BE2C (cell line): ENCODE results near the gene ASS1.

ENCODE experiments used
- DNase-seq: peaks from one replicate; pipeline ENCODE4 v3.0.0-alpha.2; 2020
- H3K27me3 ChIP-seq: fragments of 250-450 bp; sonication (Bioruptor Pico); 2 replicates; pipeline ENCODE4 v1.5.1; 2020; ENCODE audit warnings: mild to moderate bottlenecking
- H3K36me3 ChIP-seq: fragments of 250-450 bp; sonication (Bioruptor Pico); 2 replicates; pipeline ENCODE4 v1.5.1; 2020; ENCODE audit warnings: mild to moderate bottlenecking
- H3K4me1 ChIP-seq: fragments of 250-450 bp; sonication (Bioruptor Pico); 2 replicates; pipeline ENCODE4 v1.5.1; 2020
- H3K4me3 ChIP-seq: 2 replicates; pipeline ENCODE4 v1.5.1; 2011; ENCODE audit warnings: low read depth, low read length
- H3K9me3 ChIP-seq: fragments of 250-450 bp; sonication (Bioruptor Pico); 2 replicates; pipeline ENCODE4 v1.5.1; 2020
- TF ChIP-seq, protein P1 (sequence below): IDR thresholded peaks from 2 replicates; pipeline ENCODE4 v1.5.1; 2012; ENCODE audit warnings: mild to moderate bottlenecking, low read depth, low read length

Gene ASS1

DNA sequence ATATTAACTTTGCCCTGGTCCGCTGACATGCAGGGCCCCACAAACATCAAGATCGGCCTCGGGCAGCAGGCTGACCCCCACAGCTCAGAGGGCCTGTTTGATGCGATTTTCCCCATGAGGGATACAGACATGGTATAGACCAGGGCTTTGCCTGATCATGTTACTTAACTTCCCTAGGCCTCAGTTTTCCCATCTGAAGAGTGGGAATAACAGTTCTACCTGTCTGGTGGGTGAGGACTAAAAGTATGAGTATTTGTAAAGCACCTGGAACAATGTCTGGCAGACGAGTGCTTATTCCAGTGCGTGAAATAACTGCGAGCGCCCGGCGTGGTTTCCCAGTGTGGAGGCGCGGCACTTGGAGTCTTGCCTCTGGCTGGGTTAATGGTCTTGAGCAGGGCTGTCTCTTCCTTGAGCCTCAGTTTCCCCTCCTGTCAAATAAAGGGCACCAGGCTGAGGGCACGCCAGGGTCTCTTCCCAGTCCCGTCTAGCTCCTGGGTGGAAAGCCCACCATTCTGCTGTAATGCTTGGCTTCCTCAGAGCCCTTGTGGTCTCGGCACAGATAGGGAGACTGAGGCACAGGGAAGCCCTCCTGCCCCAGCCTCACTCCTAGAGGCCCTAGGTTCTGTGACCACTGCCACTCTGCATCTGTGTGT lies 47.2 kb downstream of the ASS1 start:
- TF ChIP-seq, protein P1, sequence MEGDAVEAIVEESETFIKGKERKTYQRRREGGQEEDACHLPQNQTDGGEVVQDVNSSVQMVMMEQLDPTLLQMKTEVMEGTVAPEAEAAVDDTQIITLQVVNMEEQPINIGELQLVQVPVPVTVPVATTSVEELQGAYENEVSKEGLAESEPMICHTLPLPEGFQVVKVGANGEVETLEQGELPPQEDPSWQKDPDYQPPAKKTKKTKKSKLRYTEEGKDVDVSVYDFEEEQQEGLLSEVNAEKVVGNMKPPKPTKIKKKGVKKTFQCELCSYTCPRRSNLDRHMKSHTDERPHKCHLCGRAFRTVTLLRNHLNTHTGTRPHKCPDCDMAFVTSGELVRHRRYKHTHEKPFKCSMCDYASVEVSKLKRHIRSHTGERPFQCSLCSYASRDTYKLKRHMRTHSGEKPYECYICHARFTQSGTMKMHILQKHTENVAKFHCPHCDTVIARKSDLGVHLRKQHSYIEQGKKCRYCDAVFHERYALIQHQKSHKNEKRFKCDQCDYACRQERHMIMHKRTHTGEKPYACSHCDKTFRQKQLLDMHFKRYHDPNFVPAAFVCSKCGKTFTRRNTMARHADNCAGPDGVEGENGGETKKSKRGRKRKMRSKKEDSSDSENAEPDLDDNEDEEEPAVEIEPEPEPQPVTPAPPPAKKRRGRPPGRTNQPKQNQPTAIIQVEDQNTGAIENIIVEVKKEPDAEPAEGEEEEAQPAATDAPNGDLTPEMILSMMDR = no peak
- Histone ChIP-seq H3K27me3 (no peaks in the 10 kb centered on the region), H3K4me1 (no peaks in the 10 kb centered on the region), H3K4me3 (no peak overlapping the region), H3K36me3 (peaks cover 42% of the 10 kb centered on the region), H3K9me3 (peaks cover 9% of the 10 kb centered on the region; the same call in 1 of the 2 replicates)
- DNase-seq = no peak

DNA sequence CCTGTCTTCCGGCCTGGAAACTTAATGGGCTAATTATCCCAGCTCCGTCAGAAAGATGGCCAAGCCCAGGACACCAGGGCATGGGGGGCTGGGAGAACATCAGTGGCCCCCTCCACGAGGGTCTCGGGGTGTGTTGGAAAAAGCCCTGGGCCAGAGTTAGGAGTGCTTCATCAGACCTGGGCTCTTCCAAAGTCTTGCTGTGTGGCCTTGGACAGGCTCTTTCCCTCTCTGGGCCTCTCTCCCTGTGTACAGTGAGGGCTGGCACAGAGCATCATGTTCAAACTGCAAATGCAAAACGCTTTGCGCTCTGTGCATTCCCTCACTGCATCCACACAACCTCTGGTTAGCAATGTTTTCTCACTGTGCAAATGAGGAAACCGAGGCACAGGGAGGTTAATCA lies 48.3 kb downstream of the ASS1 start:
- H3K9me3 ChIP-seq = peaks cover 9% of the 10 kb centered on the region; the same call in 1 of the 2 replicates
- TF ChIP-seq, protein P1 = no peak
- no peaks in the 10 kb centered on the region for H3K27me3 ChIP-seq
- H3K36me3 ChIP-seq = peaks cover 48% of the 10 kb centered on the region
- DNase-seq = no peak
- peaks cover 5% of the 10 kb centered on the region; the same call in 1 of the 2 replicates for H3K4me1 ChIP-seq
- no peak overlapping the region for H3K4me3 ChIP-seq

DNA sequence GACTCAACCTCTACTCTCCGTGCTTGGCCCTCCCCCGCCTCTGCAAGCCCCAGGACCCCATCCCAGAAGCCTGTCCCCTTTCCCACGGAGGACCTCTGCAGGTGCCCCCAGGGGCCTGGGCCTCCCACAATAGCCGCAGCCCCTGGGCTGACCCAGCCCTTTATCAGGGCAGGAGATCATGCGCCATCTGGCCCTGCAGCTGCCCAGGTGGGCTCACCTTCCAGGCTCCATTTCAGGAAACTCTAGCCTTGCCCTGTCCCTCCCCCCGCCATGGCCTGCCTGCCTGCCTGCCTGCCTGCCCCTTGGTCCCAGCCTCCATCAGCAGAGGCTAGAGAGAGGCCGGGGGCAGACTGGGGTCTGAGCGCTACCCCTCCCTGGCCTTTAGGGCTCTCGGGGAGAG lies 48.7 kb downstream of the ASS1 start:
- TF ChIP-seq, protein P1 = no peak
- no peak for DNase-seq
- Histone ChIP-seq H3K9me3 (peaks cover 9% of the 10 kb centered on the region; the same call in 1 of the 2 replicates), H3K36me3 (peaks cover 52% of the 10 kb centered on the region), H3K4me3 (no peak overlapping the region), H3K27me3 (no peaks in the 10 kb centered on the region), H3K4me1 (peaks cover 10% of the 10 kb centered on the region)

DNA sequence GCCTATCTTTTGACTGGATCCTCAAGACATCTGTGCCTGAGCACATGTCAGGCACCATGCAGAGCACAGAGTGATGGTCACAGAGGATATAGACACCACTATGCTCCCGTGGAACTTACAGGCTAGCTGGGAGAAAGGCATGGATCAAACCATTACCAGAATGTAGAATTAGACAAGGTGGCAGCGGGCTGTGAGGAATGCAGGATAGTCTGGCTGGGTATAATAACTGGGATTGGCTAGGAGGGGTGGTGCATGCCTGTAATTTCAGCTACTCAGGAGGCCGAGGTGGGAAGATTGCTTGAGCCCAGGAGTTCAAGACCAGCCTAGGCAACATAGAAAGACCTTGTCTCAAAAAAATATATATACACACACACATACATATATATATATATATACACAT lies 50.3 kb downstream of the ASS1 start:
- TF ChIP-seq, protein P1 = no peak
- H3K27me3 ChIP-seq = no peaks in the 10 kb centered on the region
- H3K4me3 ChIP-seq = no peak overlapping the region
- H3K4me1 ChIP-seq = peaks cover 26% of the 10 kb centered on the region
- DNase-seq = no peak
- H3K36me3 ChIP-seq = peaks cover 57% of the 10 kb centered on the region
- peaks cover 9% of the 10 kb centered on the region; the same call in 1 of the 2 replicates for H3K9me3 ChIP-seq

DNA sequence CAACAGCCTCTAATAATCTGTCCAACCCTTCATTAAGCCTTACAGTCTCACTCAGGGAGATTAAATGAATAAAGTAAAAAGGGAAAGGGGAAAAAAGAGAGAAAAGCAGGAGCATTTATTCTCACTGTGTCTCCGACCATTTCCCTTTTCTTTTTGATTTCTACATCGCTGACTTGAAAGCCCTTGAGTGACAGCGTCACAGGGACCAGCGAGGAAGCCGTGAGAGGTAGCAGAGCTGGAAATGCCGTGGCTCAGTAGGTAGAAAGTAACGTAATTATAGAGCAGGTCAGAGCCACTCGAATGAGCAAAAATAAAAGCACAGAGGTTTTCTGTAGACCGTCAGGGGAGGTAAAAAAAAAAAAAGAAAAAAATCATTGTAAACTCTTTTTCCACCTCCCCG lies 52.4 kb downstream of the ASS1 start:
- TF ChIP-seq, protein P1 = no peak
- peaks cover 9% of the 10 kb centered on the region; the same call in 1 of the 2 replicates for H3K9me3 ChIP-seq
- H3K36me3 ChIP-seq = peaks cover 53% of the 10 kb centered on the region
- H3K4me1 ChIP-seq = peaks cover 41% of the 10 kb centered on the region
- H3K27me3 ChIP-seq = no peaks in the 10 kb centered on the region
- H3K4me3 ChIP-seq = no peak overlapping the region
- no peak for DNase-seq

DNA sequence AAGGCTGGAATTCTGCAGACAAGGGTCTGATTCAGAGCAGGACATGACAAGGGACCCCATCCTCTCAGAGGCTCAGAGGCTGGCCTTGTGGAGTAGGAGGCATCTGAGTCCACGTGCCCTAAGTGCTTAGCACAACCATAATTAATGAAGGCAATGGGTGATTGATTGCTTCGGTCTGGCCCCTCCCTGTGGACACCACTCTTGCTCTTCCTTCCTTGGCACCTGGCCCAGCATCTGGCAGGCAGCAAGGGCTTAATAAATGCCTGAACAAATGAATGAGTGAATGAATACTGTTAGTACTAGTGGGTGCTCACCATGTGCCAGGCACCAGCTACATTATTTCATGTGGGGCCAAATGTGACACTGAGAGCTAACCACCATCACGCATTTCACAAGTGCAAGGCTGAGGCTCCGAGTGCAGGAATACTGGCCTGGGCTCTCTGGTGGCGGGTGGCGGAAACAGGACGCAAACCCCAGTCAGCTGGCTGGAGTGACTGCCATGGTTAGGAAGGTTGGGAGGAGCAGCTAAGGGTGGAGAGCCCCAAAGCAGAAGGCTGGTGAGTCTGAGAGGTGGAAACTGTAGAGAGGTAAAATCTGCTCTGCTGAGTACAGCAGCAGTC lies 53.6 kb downstream of the ASS1 start:
- H3K4me1 ChIP-seq = peaks cover 41% of the 10 kb centered on the region
- H3K4me3 ChIP-seq = no peak overlapping the region
- TF ChIP-seq, protein P1 = no peak
- H3K36me3 ChIP-seq = peaks cover 55% of the 10 kb centered on the region
- H3K27me3 ChIP-seq = no peaks in the 10 kb centered on the region
- peaks cover 9% of the 10 kb centered on the region; the same call in 1 of the 2 replicates for H3K9me3 ChIP-seq
- peak; percentile 68 for DNase-seq
